ENCODE results near the gene HP. TPM values are rescaled to one million over a fixed set of nuclear protein-coding genes. Genes with fewer than 3 reads are reported as not detected.

The HP gene
- total RNA-seq, 1 experiment from 2014 or later, result not detected

GRCh38 chr16:72036098-72036497 lies 18.2 kb upstream of the HP start:
- intact Hi-C loops (cut with micrococcal nuclease), result no loop called here
- ChIA-PET CTCF (no interaction called here), POLR2A (ENCODE audit: unreplicated experiment) (no interaction called here)
- H3K27ac ChIP-seq (ENCODE audit: low read length), result no peak overlapping the region
- H3K27me3 ChIP-seq (ENCODE audit: low read length), result no peaks in the 10 kb centered on the region
- no peak for TF ChIP-seq EZH2 (IDR thresholded peaks at IDR 0.05; ENCODE audit: low read length, unreplicated experiment)
- no peaks in the 10 kb centered on the region for H3K9me2 ChIP-seq (replicated peaks; ENCODE audit: low read length)
- H3K9ac ChIP-seq (ENCODE audit: low read length), result no peak overlapping the region
- ATAC-seq (no peak), DNase-seq (no peak)
- no peaks in the 10 kb centered on the region for H3F3A ChIP-seq (ENCODE audit: low read length, unreplicated experiment)
- no peaks in the 10 kb centered on the region for H3K4me1 ChIP-seq (ENCODE audit: insufficient read depth, low read length)
- H3K4me2 ChIP-seq (ENCODE audit: low read length), result no peak overlapping the region
- no TSS peak for BruUV-seq (replicated peaks)
- no peaks in the 10 kb centered on the region for H3K9me3 ChIP-seq (ENCODE audit: low read length)
- no peaks in the 10 kb centered on the region for H4K20me1 ChIP-seq (ENCODE audit: low read length)
- H3K4me3 ChIP-seq (ENCODE audit: low read length), result no peak overlapping the region
- no peaks in the 10 kb centered on the region for H3K36me3 ChIP-seq (ENCODE audit: low read depth, low read length)
- H3K79me2 ChIP-seq (ENCODE audit: low read length), result no peaks in the 10 kb centered on the region
- no peak overlapping the region for H2AFZ ChIP-seq (ENCODE audit: low read length)

GRCh38 chr16:72042157-72042660 lies 12.1 kb upstream of the HP start:
- Histone ChIP-seq H3K9me3 (ENCODE audit: low read length) (no peaks in the 10 kb centered on the region), H3F3A (ENCODE audit: low read length, unreplicated experiment) (no peaks in the 10 kb centered on the region), H3K79me2 (ENCODE audit: low read length) (no peaks in the 10 kb centered on the region), H3K27ac (ENCODE audit: low read length) (no peak overlapping the region), H3K4me3 (ENCODE audit: low read length) (no peak overlapping the region), H3K9ac (ENCODE audit: low read length) (no peak overlapping the region), H3K9me2 (replicated peaks; ENCODE audit: low read length) (no peaks in the 10 kb centered on the region), H3K27me3 (ENCODE audit: low read length) (no peaks in the 10 kb centered on the region), H2AFZ (ENCODE audit: low read length) (no peak overlapping the region), H3K36me3 (ENCODE audit: low read depth, low read length) (no peaks in the 10 kb centered on the region), H3K4me2 (ENCODE audit: low read length) (no peak overlapping the region), H4K20me1 (ENCODE audit: low read length) (no peaks in the 10 kb centered on the region), H3K4me1 (ENCODE audit: insufficient read depth, low read length) (no peaks in the 10 kb centered on the region)
- intact Hi-C loops (cut with micrococcal nuclease), result no loop called here
- ChIA-PET POLR2A (ENCODE audit: unreplicated experiment) (no interaction called here), CTCF (no interaction called here)
- TF ChIP-seq EZH2 (IDR thresholded peaks at IDR 0.05; ENCODE audit: low read length, unreplicated experiment) (no peak), EZH2phosphoT487 (IDR thresholded peaks at IDR 0.05; ENCODE audit: borderline replicate concordance, low read length) (no peak), CTCF (conservative IDR thresholded peaks at IDR 0.05; ENCODE audit: low read depth, low read length) (no peak)
- ATAC-seq (no peak), DNase-seq (no peak)
- no TSS peak for BruUV-seq (replicated peaks)

- H3K36me3 ChIP-seq (ENCODE audit: low read depth, low read length), result no peaks in the 10 kb centered on the region
- H3K27ac ChIP-seq (ENCODE audit: low read length), result no peak overlapping the region
- H3K4me2 ChIP-seq (ENCODE audit: low read length), result no peak overlapping the region
- H3K9me3 ChIP-seq (ENCODE audit: low read length), result no peaks in the 10 kb centered on the region
- intact Hi-C loops (cut with micrococcal nuclease), result no loop called here
- no peak overlapping the region for H2AFZ ChIP-seq (ENCODE audit: low read length)
- no peaks in the 10 kb centered on the region for H3K9me2 ChIP-seq (replicated peaks; ENCODE audit: low read length)
- no peaks in the 10 kb centered on the region for H3K4me1 ChIP-seq (ENCODE audit: insufficient read depth, low read length)
- ATAC-seq (no peak), DNase-seq (no peak)
- ChIA-PET CTCF (no interaction called here), POLR2A (ENCODE audit: unreplicated experiment) (no interaction called here)
- TF ChIP-seq EZH2 (IDR thresholded peaks at IDR 0.05; ENCODE audit: low read length, unreplicated experiment), result no peak
- TF ChIP-seq CTCF (conservative IDR thresholded peaks at IDR 0.05; ENCODE audit: low read depth, low read length), result no peak
- no peak for TF ChIP-seq EZH2phosphoT487 (IDR thresholded peaks at IDR 0.05; ENCODE audit: borderline replicate concordance, low read length)
- no peaks in the 10 kb centered on the region for H3K27me3 ChIP-seq (ENCODE audit: low read length)
- H3K79me2 ChIP-seq (ENCODE audit: low read length), result no peaks in the 10 kb centered on the region
- no peaks in the 10 kb centered on the region for H4K20me1 ChIP-seq (ENCODE audit: low read length)
- no peak overlapping the region for H3K4me3 ChIP-seq (ENCODE audit: low read length)
- H3K9ac ChIP-seq (ENCODE audit: low read length), result no peak overlapping the region
- BruUV-seq (replicated peaks), result no TSS peak
- H3F3A ChIP-seq (ENCODE audit: low read length, unreplicated experiment), result no peaks in the 10 kb centered on the region
These were observed 11.2 kb upstream of the HP start for GRCh38 chr16:72043058-72043457.

All from PC-3 (cell line).